Measurements from ENCODE around the gene FMNL3.
"Not testable (repeated sequence)": the region's sequence is repeated elsewhere in the genome, so short reads cannot be mapped to it uniquely, and the experiment has no call there.

DNA sequence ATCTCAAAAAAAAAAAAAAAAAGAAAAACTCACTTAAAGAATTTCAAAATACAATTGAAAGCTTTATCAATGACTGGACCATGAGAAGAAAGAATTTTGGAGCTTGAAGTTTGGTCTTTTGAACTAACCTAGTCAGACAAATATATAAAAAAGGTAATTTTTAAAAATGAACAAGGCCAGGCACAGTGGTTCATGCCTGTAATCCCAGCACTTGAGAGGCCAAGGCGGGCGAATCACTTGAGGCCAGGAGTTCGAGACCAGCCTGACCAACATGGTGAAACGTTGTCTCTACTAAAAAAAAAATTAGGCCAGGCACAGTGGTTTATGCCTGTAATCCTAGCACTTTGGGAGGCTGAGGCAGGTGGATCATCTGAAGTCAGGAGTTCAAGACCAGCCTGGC, 96.4 kb downstream of the FMNL3 start:
- not testable (repeated sequence) for TF ChIP-seq CTCF (IDR thresholded peaks at IDR 0.05 in 2 of 3, conservative IDR thresholded peaks at IDR 0.05 in 1 of 3; ENCODE audit: borderline replicate concordance in 1 of 3, insufficient read depth in 1 of 3, low read depth in 2 of 3, low read length in 2 of 3); POLR2A (IDR thresholded peaks at IDR 0.05; ENCODE audit: borderline replicate concordance, extremely low read depth, insufficient read depth, insufficient read length); REST (IDR thresholded peaks at IDR 0.05; ENCODE audit: low read depth); ZFX (IDR thresholded peaks at IDR 0.05); RAD21 (IDR thresholded peaks at IDR 0.05; ENCODE audit: low read depth); EGR1 (IDR thresholded peaks at IDR 0.05; ENCODE audit: low read depth); EZH2 (IDR thresholded peaks at IDR 0.05); CEBPB (IDR thresholded peaks at IDR 0.05; ENCODE audit: low read depth); YY1 (IDR thresholded peaks at IDR 0.05; ENCODE audit: extremely low read depth, insufficient replicate concordance, low read depth, low read length); SRF (IDR thresholded peaks at IDR 0.05; ENCODE audit: low read depth); POLR2AphosphoS5 (IDR thresholded peaks at IDR 0.05; ENCODE audit: low read depth, low read length); SIN3A (IDR thresholded peaks at IDR 0.05; ENCODE audit: low read depth); EZH2phosphoT487 (IDR thresholded peaks at IDR 0.05; ENCODE audit: borderline replicate concordance)
- TF ChIP-seq, protein P1, sequence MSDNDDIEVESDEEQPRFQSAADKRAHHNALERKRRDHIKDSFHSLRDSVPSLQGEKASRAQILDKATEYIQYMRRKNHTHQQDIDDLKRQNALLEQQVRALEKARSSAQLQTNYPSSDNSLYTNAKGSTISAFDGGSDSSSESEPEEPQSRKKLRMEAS (IDR thresholded peaks at IDR 0.05), result not testable (repeated sequence)
